ENCODE data around the gene TMCO4. TPM values are rescaled to one million over a fixed set of nuclear protein-coding genes. Genes with fewer than 3 reads are reported as not detected.
A peak's percentile ranks its signal among the peaks of the same experiment; 100 is the strongest.

The TMCO4 gene
- total and polyA plus RNA-seq, 7 donors = 16.3 to 25.1 (median 21.9) TPM

- H3K4me1 ChIP-seq = peaks cover 0 to 71% (median 62%) of the 10 kb centered on the region in 4 donors
- H3K27ac ChIP-seq = peak overlapping the region; percentile 81 to 97 (median 93)
- no peaks in the 10 kb centered on the region for H3K9me3 ChIP-seq
- H3K36me3 ChIP-seq = peaks cover 0 to 13% (median 6%) of the 10 kb centered on the region in 4 donors
- TF ChIP-seq POLR2A (IDR thresholded peaks at IDR 0.05) (no peak), EP300 (IDR thresholded peaks at IDR 0.05) (no peak), CTCF (IDR thresholded peaks at IDR 0.05) (peak; percentile 50 to 73 (median 56))
- 27 to 36% methylated on average over 11 of the region's 11 CpGs for WGBS, 2 donors
- no peaks in the 10 kb centered on the region for H3K27me3 ChIP-seq
- peak overlapping the region in 1 of 4 donors; percentile 7 for H3K4me3 ChIP-seq
- intact Hi-C loops (cut with DNase I) = loop anchor here (2.0 kb wide), 2 partner anchors 260 to 306 kb away; no protein-coding TSS in a partner anchor
- DNase-seq = peak; percentile 84
Observed at GRCh38 chr1:19651141-19651737, 148.5 kb downstream of the TMCO4 start.

- intact Hi-C loops (cut with DNase I) = loop anchor here (2.0 kb wide), 2 partner anchors 260 to 306 kb away; no protein-coding TSS in a partner anchor
- no peak for DNase-seq
- no peaks in the 10 kb centered on the region for H3K9me3 ChIP-seq
- H3K27ac ChIP-seq = peak overlapping the region; percentile 81 to 97 (median 93)
- H3K4me3 ChIP-seq = peak overlapping the region in 1 of 4 donors; percentile 7
- no peaks in the 10 kb centered on the region for H3K27me3 ChIP-seq
- WGBS, 2 donors = 16 to 43% methylated on average over 12 of the region's 12 CpGs
- H3K36me3 ChIP-seq = peaks cover 0 to 8% (median 2%) of the 10 kb centered on the region in 4 donors
- no peak for TF ChIP-seq EP300 (IDR thresholded peaks at IDR 0.05)
- TF ChIP-seq CTCF (IDR thresholded peaks at IDR 0.05) = no peak
- no peak for TF ChIP-seq POLR2A (IDR thresholded peaks at IDR 0.05)
- no peak for TF ChIP-seq POLR2AphosphoS5 (IDR thresholded peaks at IDR 0.05)
- H3K4me1 ChIP-seq = peaks cover 0 to 78% (median 69%) of the 10 kb centered on the region in 4 donors
Observed at GRCh38 chr1:19650416-19651140, 149.1 kb downstream of the TMCO4 start.

GRCh38 chr1:19648689-19649088, 151.0 kb downstream of the TMCO4 start:
- TF ChIP-seq POLR2A (IDR thresholded peaks at IDR 0.05) (no peak), CTCF (IDR thresholded peaks at IDR 0.05) (peak in 1 of 4 experiments; percentile 19)
- Histone ChIP-seq H3K4me3 (peak overlapping the region in 1 of 4 donors; percentile 1), H3K36me3 (no peaks in the 10 kb centered on the region), H3K4me1 (peaks cover 0 to 69% (median 60%) of the 10 kb centered on the region in 4 donors), H3K9me3 (no peaks in the 10 kb centered on the region), H3K27ac (peak overlapping the region; percentile 93 to 97 (median 94)), H3K27me3 (no peaks in the 10 kb centered on the region)
- intact Hi-C loops (cut with DNase I) = loop anchor here (5.0 kb wide), 1 partner anchor 396 kb away; the partner anchor contains the start of genes EMC1 and MRTO4
- no peak for DNase-seq
- 26 to 54% methylated on average over 11 of the region's 11 CpGs for WGBS, 2 donors

GRCh38 chr1:19648239-19648638, 151.5 kb downstream of the TMCO4 start:
- 18 to 59% methylated on average over 14 of the region's 14 CpGs for WGBS, 2 donors
- H3K36me3 ChIP-seq = no peaks in the 10 kb centered on the region
- H3K4me1 ChIP-seq = peaks cover 0 to 69% (median 60%) of the 10 kb centered on the region in 4 donors
- no peak for TF ChIP-seq POLR2A (IDR thresholded peaks at IDR 0.05)
- TF ChIP-seq EP300 (IDR thresholded peaks at IDR 0.05) = no peak
- no peak for TF ChIP-seq CTCF (IDR thresholded peaks at IDR 0.05)
- H3K27ac ChIP-seq = peak overlapping the region; percentile 93 to 97 (median 94)
- no peaks in the 10 kb centered on the region for H3K27me3 ChIP-seq
- no peak for DNase-seq
- peak overlapping the region in 2 of 4 donors; percentile 1 to 80 for H3K4me3 ChIP-seq
- H3K9me3 ChIP-seq = no peaks in the 10 kb centered on the region
- intact Hi-C loops (cut with DNase I) = loop anchor here (5.0 kb wide), 1 partner anchor 396 kb away; the partner anchor contains the start of genes EMC1 and MRTO4

All from sigmoid colon (tissue), 7 donors.